ENCODE data around the gene TRIML2.

DNA sequence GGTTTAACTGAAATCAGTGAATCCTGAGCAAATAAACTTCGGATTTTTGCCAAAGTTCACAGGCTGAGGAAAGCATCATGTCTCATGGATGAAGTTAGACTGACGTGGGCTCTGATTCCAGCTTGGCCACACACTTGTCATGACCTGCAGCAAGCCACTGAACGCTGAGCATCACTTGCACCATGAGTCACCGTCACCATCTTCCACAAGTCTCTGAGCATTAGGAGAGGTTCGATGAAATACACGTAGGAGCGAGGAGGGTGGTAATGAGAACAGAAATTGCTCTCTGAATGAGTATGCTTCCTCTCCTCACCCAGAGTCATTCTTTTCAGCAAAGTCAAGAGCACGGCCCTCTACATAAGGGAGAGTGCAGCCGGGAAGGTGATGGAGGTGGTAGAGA is 3.8 kb upstream of the TRIML2 start:
- TF ChIP-seq REST (IDR thresholded peaks at IDR 0.05; ENCODE audit: borderline replicate concordance) (no peak), REST (CRISPR knock-in tag; IDR thresholded peaks at IDR 0.05; ENCODE audit: low read depth) (no peak), SRSF3 (IDR thresholded peaks at IDR 0.05; ENCODE audit: insufficient read depth, low read length) (no peak), ZNF431 (CRISPR knock-in tag; IDR thresholded peaks at IDR 0.05) (no peak), EGR1 (conservative IDR thresholded peaks at IDR 0.05) (no peak), CTCF (IDR thresholded peaks at IDR 0.05 in 2 of 3, conservative IDR thresholded peaks at IDR 0.05 in 1 of 3; ENCODE audit: insufficient read depth in 2 of 3, low read depth in 1 of 3, low read length in 3 of 3) (no peak)
- TF ChIP-seq, protein P1, sequence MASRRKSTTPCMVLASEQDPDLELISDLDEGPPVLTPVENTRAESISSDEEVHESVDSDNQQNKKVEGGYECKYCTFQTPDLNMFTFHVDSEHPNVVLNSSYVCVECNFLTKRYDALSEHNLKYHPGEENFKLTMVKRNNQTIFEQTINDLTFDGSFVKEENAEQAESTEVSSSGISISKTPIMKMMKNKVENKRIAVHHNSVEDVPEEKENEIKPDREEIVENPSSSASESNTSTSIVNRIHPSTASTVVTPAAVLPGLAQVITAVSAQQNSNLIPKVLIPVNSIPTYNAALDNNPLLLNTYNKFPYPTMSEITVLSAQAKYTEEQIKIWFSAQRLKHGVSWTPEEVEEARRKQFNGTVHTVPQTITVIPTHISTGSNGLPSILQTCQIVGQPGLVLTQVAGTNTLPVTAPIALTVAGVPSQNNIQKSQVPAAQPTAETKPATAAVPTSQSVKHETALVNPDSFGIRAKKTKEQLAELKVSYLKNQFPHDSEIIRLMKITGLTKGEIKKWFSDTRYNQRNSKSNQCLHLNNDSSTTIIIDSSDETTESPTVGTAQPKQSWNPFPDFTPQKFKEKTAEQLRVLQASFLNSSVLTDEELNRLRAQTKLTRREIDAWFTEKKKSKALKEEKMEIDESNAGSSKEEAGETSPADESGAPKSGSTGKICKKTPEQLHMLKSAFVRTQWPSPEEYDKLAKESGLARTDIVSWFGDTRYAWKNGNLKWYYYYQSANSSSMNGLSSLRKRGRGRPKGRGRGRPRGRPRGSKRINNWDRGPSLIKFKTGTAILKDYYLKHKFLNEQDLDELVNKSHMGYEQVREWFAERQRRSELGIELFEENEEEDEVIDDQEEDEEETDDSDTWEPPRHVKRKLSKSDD (conservative IDR thresholded peaks at IDR 0.05; ENCODE audit: low read length), result no peak
- TF ChIP-seq, protein P2, sequence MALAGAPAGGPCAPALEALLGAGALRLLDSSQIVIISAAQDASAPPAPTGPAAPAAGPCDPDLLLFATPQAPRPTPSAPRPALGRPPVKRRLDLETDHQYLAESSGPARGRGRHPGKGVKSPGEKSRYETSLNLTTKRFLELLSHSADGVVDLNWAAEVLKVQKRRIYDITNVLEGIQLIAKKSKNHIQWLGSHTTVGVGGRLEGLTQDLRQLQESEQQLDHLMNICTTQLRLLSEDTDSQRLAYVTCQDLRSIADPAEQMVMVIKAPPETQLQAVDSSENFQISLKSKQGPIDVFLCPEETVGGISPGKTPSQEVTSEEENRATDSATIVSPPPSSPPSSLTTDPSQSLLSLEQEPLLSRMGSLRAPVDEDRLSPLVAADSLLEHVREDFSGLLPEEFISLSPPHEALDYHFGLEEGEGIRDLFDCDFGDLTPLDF (CRISPR knock-in tag; IDR thresholded peaks at IDR 0.05), result no peak
- TF ChIP-seq, protein P3, sequence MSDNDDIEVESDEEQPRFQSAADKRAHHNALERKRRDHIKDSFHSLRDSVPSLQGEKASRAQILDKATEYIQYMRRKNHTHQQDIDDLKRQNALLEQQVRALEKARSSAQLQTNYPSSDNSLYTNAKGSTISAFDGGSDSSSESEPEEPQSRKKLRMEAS (CRISPR knock-in tag; IDR thresholded peaks at IDR 0.05), result no peak
